Measurements from ENCODE around the gene RPL37A.

The RPL37A gene

GRCh38 chr2:216498379-216499352, at the start of gene RPL37A:
Gene RPL37A, plus strand, starts transcription at chr2:216498844. Its CDS starts 31 bp downstream, at chr2:216498875.
- FAIRE-seq, result no peak

- no peak for FAIRE-seq
These were observed 48.3 kb upstream of the RPL37A start for GRCh38 chr2:216450346-216450745.

DNA sequence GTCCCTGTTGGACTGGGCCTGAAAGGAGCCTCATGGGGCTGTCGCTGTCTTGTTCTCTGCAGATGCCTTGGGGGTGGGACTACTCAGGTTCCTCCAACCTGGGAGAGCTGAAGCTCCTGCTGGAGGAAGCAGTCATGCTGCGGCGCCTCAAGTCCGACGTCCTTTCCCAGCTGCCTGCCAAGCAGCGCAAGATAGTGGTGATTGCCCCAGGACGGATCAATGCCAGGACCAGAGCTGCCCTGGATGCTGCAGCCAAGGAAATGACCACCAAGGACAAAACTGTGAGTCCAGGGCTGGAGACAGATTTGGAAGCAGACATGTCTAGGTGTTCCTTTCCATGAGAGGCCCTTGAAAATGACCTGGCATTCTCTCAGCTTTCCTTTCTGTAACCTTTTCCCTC, 47.9 kb upstream of the RPL37A start:
- FAIRE-seq, result no peak

- no peak for FAIRE-seq
These were observed 44.6 kb upstream of the RPL37A start for GRCh38 chr2:216453955-216454614.

GRCh38 chr2:216463148-216463547, 35.5 kb upstream of the RPL37A start:
- no peak for FAIRE-seq

DNA sequence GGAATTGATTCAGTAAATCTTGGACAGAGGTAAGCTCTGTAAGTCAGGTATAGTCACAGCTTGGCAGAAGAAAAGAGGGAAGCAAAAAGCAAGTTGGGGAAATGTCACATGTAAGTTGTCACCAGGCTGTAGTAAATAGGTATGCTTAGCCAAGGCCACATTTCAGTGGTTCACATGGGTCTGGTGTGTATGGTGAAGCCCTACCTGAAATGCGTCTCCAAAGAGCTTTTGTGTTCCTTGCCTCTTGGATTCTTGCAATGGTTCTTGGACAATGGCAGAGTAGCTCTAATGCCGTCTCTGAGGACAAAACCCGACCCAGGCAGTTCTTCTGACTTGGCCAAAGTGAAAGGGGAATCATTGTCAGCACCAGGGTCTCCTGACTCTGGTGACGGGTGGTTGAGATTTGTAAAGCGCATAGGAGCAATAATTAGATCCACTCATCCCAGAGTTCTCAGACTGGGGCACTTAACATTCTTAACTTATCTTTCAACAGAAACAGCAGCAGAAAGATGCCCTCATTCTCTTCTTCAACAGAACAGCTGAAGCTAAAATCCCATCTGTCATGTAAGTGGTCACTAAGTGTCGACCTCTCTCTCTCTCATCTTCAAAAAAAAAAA, 34.4 kb upstream of the RPL37A start:
- FAIRE-seq, result no peak

- no peak for FAIRE-seq
These were observed 33.0 kb upstream of the RPL37A start for GRCh38 chr2:216465579-216466195.

DNA sequence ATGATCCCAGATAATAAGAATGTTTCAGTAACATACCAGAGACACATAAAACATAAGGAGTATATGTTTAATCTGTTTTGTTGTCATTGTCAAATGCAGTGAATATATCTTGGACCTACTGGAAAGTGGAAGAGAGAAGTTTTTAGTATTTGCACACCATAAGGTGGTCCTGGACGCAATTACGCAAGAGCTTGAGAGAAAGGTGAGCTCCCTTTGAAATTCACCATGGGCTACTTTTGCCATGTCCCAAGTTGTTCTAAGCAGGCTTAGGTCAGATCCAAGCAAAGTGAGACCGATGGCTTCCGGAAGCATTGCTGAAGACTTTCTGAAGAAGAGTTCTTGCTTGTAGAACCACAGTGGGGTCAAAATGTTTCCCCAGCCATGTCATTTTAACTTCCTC, 30.8 kb upstream of the RPL37A start:
- no peak for FAIRE-seq

GRCh38 chr2:216469661-216470060, 29.0 kb upstream of the RPL37A start:
- FAIRE-seq, result no peak

GRCh38 chr2:216473187-216473586, 25.5 kb upstream of the RPL37A start:
- FAIRE-seq, result no peak

GRCh38 chr2:216474925-216475670, 23.5 kb upstream of the RPL37A start:
- FAIRE-seq, result no peak

DNA sequence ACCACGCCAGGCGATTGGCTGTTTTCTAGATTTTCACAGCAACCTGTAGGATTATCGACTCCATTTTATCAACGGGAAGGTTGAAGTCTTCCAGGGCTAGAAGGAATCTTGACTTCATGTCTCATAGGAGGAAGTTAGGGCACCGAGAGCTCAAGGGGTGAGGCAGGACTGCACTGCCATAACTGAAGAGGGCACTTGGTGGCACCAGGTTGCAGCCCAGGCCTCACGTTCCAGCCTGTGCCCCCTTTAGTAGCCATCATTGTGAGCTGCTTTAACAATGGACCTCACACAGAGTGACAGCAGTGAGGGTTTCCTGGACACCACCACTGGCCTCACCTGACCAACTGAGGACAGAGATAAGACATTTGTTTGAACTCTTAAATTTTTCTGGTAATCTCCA, 22.9 kb upstream of the RPL37A start:
- no peak for FAIRE-seq

- no peak for FAIRE-seq
These were observed 21.2 kb upstream of the RPL37A start for GRCh38 chr2:216477283-216478035.

- no peak for FAIRE-seq
These were observed 20.5 kb upstream of the RPL37A start for GRCh38 chr2:216478151-216478550.

DNA sequence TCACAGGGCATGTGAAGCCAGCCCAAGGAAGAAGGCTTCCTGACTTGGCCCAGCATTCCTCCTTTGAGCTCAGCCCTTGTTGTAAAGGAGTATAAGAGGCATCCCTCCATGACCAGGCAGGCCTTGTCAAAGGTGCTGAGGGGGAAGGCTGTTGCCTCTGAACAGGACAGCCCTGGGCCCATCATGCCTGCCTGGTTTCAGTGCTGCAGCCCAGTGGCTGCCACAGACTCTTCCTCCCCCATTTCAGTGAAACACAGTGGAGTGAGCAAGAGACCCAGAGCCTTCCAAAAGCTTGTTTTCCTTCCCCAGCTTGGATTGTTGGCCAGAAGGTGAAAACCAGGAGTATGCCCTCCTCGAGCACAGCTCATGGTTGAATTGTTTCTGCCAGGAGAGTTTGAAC, 19.9 kb upstream of the RPL37A start:
- no peak for FAIRE-seq

- no peak for FAIRE-seq
These were observed 18.4 kb upstream of the RPL37A start for GRCh38 chr2:216480221-216480620.

GRCh38 chr2:216482640-216483039, 16.0 kb upstream of the RPL37A start:
- FAIRE-seq, result no peak

- no peak for FAIRE-seq
These were observed 13.4 kb upstream of the RPL37A start for GRCh38 chr2:216485237-216485636.

DNA sequence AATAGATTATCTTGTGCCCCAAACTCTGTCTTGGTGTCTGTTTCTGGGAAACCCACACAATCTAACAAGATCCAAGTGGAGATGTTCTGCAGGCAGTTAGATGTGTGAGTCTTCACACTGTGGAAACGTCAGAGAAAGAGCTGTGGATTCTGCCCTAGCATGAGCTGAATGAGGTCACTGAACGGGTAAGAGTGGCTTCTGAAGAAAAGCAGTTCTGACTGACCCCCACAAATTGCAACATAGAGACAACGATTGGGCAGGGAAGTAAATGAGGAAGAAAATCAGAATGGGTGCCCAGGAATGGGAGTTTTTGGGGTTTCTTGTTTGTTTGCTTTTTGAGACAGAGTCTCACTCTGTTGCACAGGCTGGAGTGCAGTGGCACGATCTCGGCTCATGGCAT, 12.9 kb upstream of the RPL37A start:
- FAIRE-seq, result no peak

GRCh38 chr2:216486271-216486670, 12.4 kb upstream of the RPL37A start:
- no peak for FAIRE-seq

DNA sequence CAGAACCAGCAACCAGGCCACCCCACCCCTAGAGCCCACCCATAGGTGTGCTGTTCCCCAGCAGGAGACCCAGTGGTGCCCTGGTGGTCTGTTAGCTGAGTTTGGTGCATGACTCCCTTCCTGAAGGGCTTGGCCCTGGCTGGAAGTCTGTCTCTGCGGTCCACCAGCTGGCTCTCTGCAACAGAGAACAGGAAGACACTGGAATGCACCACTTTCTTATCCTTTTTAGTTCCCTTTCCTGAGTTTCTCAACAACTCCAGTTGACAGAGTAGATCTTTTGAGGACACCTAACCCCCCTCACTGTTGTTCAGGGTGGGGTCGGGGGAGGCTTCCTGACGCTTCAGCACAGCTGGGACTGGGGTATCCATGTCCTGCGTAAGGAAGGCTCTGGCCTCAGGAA, 11.9 kb upstream of the RPL37A start:
- no peak for FAIRE-seq

DNA sequence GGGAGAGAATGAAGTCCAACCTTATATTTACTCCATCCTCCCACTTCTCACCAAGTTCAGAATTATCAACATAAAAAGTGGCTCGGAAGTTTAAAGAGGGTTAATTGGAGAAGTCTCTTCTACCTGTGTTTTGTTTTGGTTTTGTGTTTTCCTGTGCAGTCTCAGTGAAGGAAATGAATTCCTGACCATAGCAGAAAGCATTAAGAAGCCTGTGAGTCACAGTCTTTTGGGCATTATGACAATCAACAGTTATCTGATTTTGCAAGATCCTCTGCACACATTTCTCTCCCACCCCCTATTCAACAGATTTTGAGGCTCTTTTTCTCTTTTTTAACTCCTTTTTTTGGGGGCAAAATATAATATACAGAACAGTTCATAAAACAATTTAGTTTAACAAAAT, 8.6 kb upstream of the RPL37A start:
- FAIRE-seq, result no peak
